Head of caudate nucleus (tissue), 42 donors: ENCODE data around the gene FCRL2.

ENCODE experiments used
- DNase-seq, 42 donors: peaks; one replicate each; pipeline versions ENCODE4 v3.0.0 to v3.0.0-alpha.2; 2020 to 2021; ENCODE audit warnings: mixed read lengths in 7 of 42
- intact Hi-C: fragments of 100-400 bp; cut with DNase I; formaldehyde crosslinking; loops from one replicate; pipeline ENCODE4 v1.15.0; 2022

The FCRL2 gene

GRCh38 chr1:157776971-157777391, at the start of gene FCRL2:
FCRL2 (minus strand) TSS chr1:157777132; CDS start chr1:157777073, 59 bp downstream.
- intact Hi-C loops, result no loop called here
- DNase-seq, result no peak

GRCh38 chr1:157820299-157820698, 43.4 kb upstream of the FCRL2 start:
- intact Hi-C loops, result no loop called here
- no peak for DNase-seq

GRCh38 chr1:157819896-157820295, 43.0 kb upstream of the FCRL2 start, which contains the start of gene FCRL1:
FCRL1 (minus strand) TSS chr1:157820120; CDS start chr1:157820037, 83 bp downstream.
- no peak for DNase-seq
- intact Hi-C loops, result no loop called here

- intact Hi-C loops, result no loop called here
- no peak for DNase-seq
Measured at GRCh38 chr1:157819215-157819614, 42.3 kb upstream of the FCRL2 start.

GRCh38 chr1:157813269-157813668, 36.3 kb upstream of the FCRL2 start:
- intact Hi-C loops, result no loop called here
- no peak for DNase-seq

GRCh38 chr1:157806431-157807149, 29.7 kb upstream of the FCRL2 start:
- intact Hi-C loops, result no loop called here
- peak in 1 of 42 donors; percentile 20 for DNase-seq

- peak in 9 of 42 donors; percentile 3 to 25 (median 9) for DNase-seq
- intact Hi-C loops, result no loop called here
Measured at GRCh38 chr1:157803851-157804250, 26.9 kb upstream of the FCRL2 start.

- no peak for DNase-seq
- intact Hi-C loops, result no loop called here
Measured at GRCh38 chr1:157799996-157800395, 23.1 kb upstream of the FCRL2 start.

GRCh38 chr1:157798211-157798610, 21.3 kb upstream of the FCRL2 start:
- intact Hi-C loops, result no loop called here
- no peak for DNase-seq

GRCh38 chr1:157785248-157785647, 8.3 kb upstream of the FCRL2 start:
- no peak for DNase-seq
- intact Hi-C loops, result no loop called here

- intact Hi-C loops, result no loop called here
Measured at GRCh38 chr1:157784801-157785200, 7.9 kb upstream of the FCRL2 start.

GRCh38 chr1:157782931-157783330, 6.0 kb upstream of the FCRL2 start:
- intact Hi-C loops, result no loop called here

More at GRCh38 chr1:157784801-157785200, 7.9 kb upstream of the FCRL2 start:
- no peak for DNase-seq

GRCh38 chr1:157781048-157781447, 4.1 kb upstream of the FCRL2 start:
- intact Hi-C loops, result no loop called here
- no peak for DNase-seq

More at GRCh38 chr1:157782931-157783330, 6.0 kb upstream of the FCRL2 start:
- no peak for DNase-seq

- intact Hi-C loops, result no loop called here
- DNase-seq, result no peak
Measured at GRCh38 chr1:157775101-157775870, 1.6 kb downstream of the FCRL2 start.

- DNase-seq, result no peak
- intact Hi-C loops, result no loop called here
Measured at GRCh38 chr1:157774412-157774811, 2.5 kb downstream of the FCRL2 start.

- intact Hi-C loops, result no loop called here
- no peak for DNase-seq
Measured at GRCh38 chr1:157773493-157774350, 3.2 kb downstream of the FCRL2 start.

GRCh38 chr1:157771661-157772425, 5.1 kb downstream of the FCRL2 start:
- intact Hi-C loops, result no loop called here
- DNase-seq, result no peak

GRCh38 chr1:157770442-157771043, 6.4 kb downstream of the FCRL2 start:
- DNase-seq, result no peak
- intact Hi-C loops, result no loop called here
